ENCODE measurements around the gene TMEM115.

TMEM115 gene

DNA sequence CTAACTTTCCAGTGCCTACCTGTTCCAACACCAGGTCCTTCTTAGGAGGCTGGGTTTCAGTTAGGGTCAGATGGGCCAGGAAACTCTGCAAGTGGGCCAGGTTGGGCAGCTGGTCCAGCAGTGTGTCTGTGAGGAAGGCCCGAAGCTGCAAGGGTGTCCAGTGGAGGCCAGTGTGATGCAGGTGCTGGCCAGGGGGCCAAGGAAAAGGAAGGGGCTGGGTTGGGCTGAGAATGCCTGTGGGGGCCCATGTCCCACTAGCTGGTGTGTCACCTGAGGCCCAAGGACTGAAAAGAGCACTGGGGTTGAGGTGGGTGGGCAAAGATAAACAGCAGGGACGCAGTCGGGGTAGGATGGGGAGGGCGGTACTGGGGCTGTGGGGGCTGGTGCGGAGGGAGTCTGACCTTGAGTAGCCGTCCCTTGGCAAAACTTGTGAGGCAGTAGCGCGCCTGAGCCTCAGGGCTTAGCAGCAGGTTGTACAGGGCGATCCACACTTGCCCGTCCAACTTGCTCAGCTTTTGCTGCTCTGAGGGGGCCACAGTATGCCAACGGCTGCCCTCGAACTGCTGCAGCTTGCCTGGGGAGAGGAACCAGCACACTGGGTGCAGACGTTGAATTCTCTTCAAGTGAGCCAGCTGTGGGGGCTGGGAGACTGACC is 17.2 kb downstream of the TMEM115 start:
- DNase-seq (ENCODE audit: low spot score): no peak
- Histone ChIP-seq H3K4me1 (ENCODE audit: insufficient read depth, poor library complexity, severe bottlenecking) (peaks cover 8% of the 10 kb centered on the region), H3K27me3 (ENCODE audit: insufficient read depth, poor library complexity, severe bottlenecking) (no peaks in the 10 kb centered on the region), H3K9me3 (ENCODE audit: severe bottlenecking) (no peaks in the 10 kb centered on the region), H3K4me3 (ENCODE audit: severe bottlenecking) (no peak overlapping the region), H3K27ac (ENCODE audit: poor library complexity, severe bottlenecking) (no peak overlapping the region), H3K36me3 (ENCODE audit: low read depth) (no peaks in the 10 kb centered on the region)
- ATAC-seq (ENCODE audit: low read depth): no peak
- no peak for TF ChIP-seq CTCF (IDR thresholded peaks at IDR 0.05; ENCODE audit: poor library complexity, severe bottlenecking)

DNA sequence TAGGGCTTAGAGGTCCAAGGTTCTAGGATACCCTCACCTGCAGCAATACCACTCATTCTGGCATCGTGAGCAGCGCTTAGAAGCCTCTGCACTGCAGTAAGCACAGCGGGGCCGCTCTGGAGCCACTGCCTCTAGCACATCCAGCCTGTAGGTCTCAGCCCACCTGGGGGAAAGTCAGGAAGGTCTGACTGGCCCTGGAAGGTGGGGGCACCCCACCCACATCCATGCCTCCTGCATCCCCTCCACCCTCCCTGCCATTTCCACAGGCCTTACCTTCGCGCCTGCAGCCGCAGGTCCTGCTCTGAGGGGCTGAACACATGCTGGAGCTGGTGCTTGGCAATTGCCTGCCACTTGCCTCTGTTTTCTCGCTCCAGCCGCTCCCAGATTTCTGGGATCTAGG is 17.8 kb downstream of the TMEM115 start:
- no peak for ATAC-seq (ENCODE audit: low read depth)
- no peak for TF ChIP-seq CTCF (IDR thresholded peaks at IDR 0.05; ENCODE audit: poor library complexity, severe bottlenecking)
- Histone ChIP-seq H3K27ac (ENCODE audit: poor library complexity, severe bottlenecking) (peak overlapping the region; percentile 17), H3K36me3 (ENCODE audit: low read depth) (no peaks in the 10 kb centered on the region), H3K27me3 (ENCODE audit: insufficient read depth, poor library complexity, severe bottlenecking) (no peaks in the 10 kb centered on the region), H3K9me3 (ENCODE audit: severe bottlenecking) (no peaks in the 10 kb centered on the region), H3K4me1 (ENCODE audit: insufficient read depth, poor library complexity, severe bottlenecking) (peaks cover 8% of the 10 kb centered on the region), H3K4me3 (ENCODE audit: severe bottlenecking) (no peak overlapping the region)
- DNase-seq (ENCODE audit: low spot score): no peak

- TF ChIP-seq CTCF (IDR thresholded peaks at IDR 0.05; ENCODE audit: poor library complexity, severe bottlenecking): no peak
- Histone ChIP-seq H3K27me3 (ENCODE audit: insufficient read depth, poor library complexity, severe bottlenecking) (no peaks in the 10 kb centered on the region), H3K27ac (ENCODE audit: poor library complexity, severe bottlenecking) (peak within 1 kb of the TSS; percentile 17), H3K4me1 (ENCODE audit: insufficient read depth, poor library complexity, severe bottlenecking) (peaks cover 10% of the 10 kb centered on the region), H3K9me3 (ENCODE audit: severe bottlenecking) (no peaks in the 10 kb centered on the region), H3K36me3 (ENCODE audit: low read depth) (peaks cover 8% of the 10 kb centered on the region), H3K4me3 (ENCODE audit: severe bottlenecking) (peak within 1 kb of the TSS; percentile 39)
- ATAC-seq (ENCODE audit: low read depth) (peak; percentile 37), DNase-seq (ENCODE audit: low spot score) (no peak)
Measured at GRCh38 chr3:50340448-50341329, 18.6 kb downstream of the TMEM115 start, which contains the start of gene RASSF1. Gene RASSF1 (minus strand): TSS chr3:50340836. CDS start chr3:50340805, 31 bp downstream.

DNA sequence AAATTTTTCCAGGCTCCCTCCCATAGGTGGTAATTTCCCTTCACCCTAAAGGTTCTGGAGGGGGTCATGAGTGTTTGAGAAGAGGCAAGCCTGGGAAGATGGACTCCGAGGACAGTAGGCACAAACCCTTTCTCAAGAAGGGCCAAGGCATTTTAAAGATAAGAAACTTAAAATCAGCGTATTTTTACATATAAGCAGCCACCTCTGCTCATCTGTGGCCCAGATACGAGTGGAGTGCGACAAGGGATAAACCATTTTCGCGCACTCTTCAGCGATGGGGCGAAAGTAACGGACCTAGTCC is 19.2 kb downstream of the TMEM115 start:
- DNase-seq (ENCODE audit: low spot score) (no peak), ATAC-seq (ENCODE audit: low read depth) (no peak)
- no peaks in the 10 kb centered on the region for H3K27me3 ChIP-seq (ENCODE audit: insufficient read depth, poor library complexity, severe bottlenecking)
- H3K4me1 ChIP-seq (ENCODE audit: insufficient read depth, poor library complexity, severe bottlenecking): peaks cover 15% of the 10 kb centered on the region
- peak overlapping the region; percentile 17 for H3K27ac ChIP-seq (ENCODE audit: poor library complexity, severe bottlenecking)
- H3K9me3 ChIP-seq (ENCODE audit: severe bottlenecking): no peaks in the 10 kb centered on the region
- H3K4me3 ChIP-seq (ENCODE audit: severe bottlenecking): peak overlapping the region; percentile 39
- no peak for TF ChIP-seq CTCF (IDR thresholded peaks at IDR 0.05; ENCODE audit: poor library complexity, severe bottlenecking)
- peaks cover 14% of the 10 kb centered on the region for H3K36me3 ChIP-seq (ENCODE audit: low read depth)
